Liver (tissue), 9 donors: ENCODE measurements around the gene HOXB9. TPM values are rescaled to one million over a fixed set of nuclear protein-coding genes. Genes with fewer than 3 reads are reported as not detected.

Experiments used
- DNase-seq: peaks from one replicate; pipeline ENCODE4 v3.0.0-alpha.2; 2017; ENCODE audit warnings: low spot score
- H3K27ac ChIP-seq, 2 donors: one replicate each; pipeline ENCODE4 v1.7.0; 2013; ENCODE audit warnings: inconsistent platforms in 2 of 2, low read length in 2 of 2, control low read depth in 1 of 2, low read depth in 1 of 2, mild to moderate bottlenecking in 1 of 2
- H3K27me3 ChIP-seq, 4 donors: one replicate each; pipeline versions ENCODE4 v1.6.1 to v1.7.0; 2013; ENCODE audit warnings: low read length in 3 of 4, inconsistent platforms in 1 of 4, mild to moderate bottlenecking in 1 of 4, moderate library complexity in 1 of 4; ENCODE audit not compliant: control insufficient read depth in 4 of 4, insufficient read depth in 4 of 4
- H3K36me3 ChIP-seq, 4 donors: one replicate each; pipeline versions ENCODE4 v1.6.1 to v1.7.0; 2013; ENCODE audit warnings: low read length in 3 of 4, mild to moderate bottlenecking in 3 of 4, low read depth in 1 of 4, moderate library complexity in 1 of 4; ENCODE audit not compliant: control insufficient read depth in 4 of 4, insufficient read depth in 3 of 4
- H3K4me1 ChIP-seq, 4 donors: one replicate each; pipeline versions ENCODE4 v1.6.1 to v1.7.0; 2013; ENCODE audit warnings: low read length in 3 of 4, mild to moderate bottlenecking in 3 of 4, moderate library complexity in 1 of 4; ENCODE audit not compliant: control insufficient read depth in 4 of 4, insufficient read depth in 4 of 4
- H3K4me3 ChIP-seq, 3 donors: one replicate each; pipeline versions ENCODE4 v1.6.1 to v1.7.0; 2013; ENCODE audit warnings: low read length in 3 of 3, control low read depth in 1 of 3, low read depth in 1 of 3, mild to moderate bottlenecking in 1 of 3
- H3K9ac ChIP-seq, 2 donors: one replicate each; pipeline ENCODE4 v1.7.0; 2013; ENCODE audit warnings: low read length in 2 of 2, mild to moderate bottlenecking in 2 of 2, moderate library complexity in 2 of 2, control low read depth in 1 of 2, low read depth in 1 of 2
- H3K9me3 ChIP-seq, 4 donors: one replicate each; pipeline versions ENCODE4 v1.6.1 to v1.7.0; 2013; ENCODE audit warnings: low read length in 3 of 4; ENCODE audit not compliant: control insufficient read depth in 4 of 4
- EGR1 ChIP-seq, 2 donors: IDR thresholded peaks; 2 replicates each; pipeline ENCODE4 v1.6.1; 2016 to 2018; ENCODE audit warnings: antibody characterized with exemption in 2 of 2, low read depth in 2 of 2
- FOXA2 ChIP-seq: IDR thresholded peaks from 2 replicates; pipeline ENCODE4 v1.6.1; 2016; ENCODE audit warnings: antibody characterized with exemption
- HNF4A ChIP-seq, 2 donors: conservative IDR thresholded peaks; 2 replicates each; pipeline ENCODE4 v1.6.1; 2016; ENCODE audit warnings: antibody characterized with exemption in 2 of 2, mild to moderate bottlenecking in 2 of 2
- JUND ChIP-seq, 2 donors: IDR thresholded peaks; 2 replicates each; pipeline ENCODE4 v1.6.1; 2016; ENCODE audit warnings: antibody characterized with exemption in 2 of 2
- RXRA ChIP-seq, 2 donors: IDR thresholded peaks; 2 replicates each; pipeline ENCODE4 v1.6.1; 2017 to 2018; ENCODE audit warnings: antibody characterized with exemption in 2 of 2, mild to moderate bottlenecking in 1 of 2
- SP1 ChIP-seq: IDR thresholded peaks from 2 replicates; pipeline ENCODE4 v1.6.1; 2018; ENCODE audit warnings: antibody characterized with exemption, mild to moderate bottlenecking
- TAF1 ChIP-seq: conservative IDR thresholded peaks from 2 replicates; pipeline ENCODE4 v1.6.1; 2016; ENCODE audit warnings: antibody characterized with exemption, mild to moderate bottlenecking
- WGBS: extraction: QIAGEN DNeasy Blood & Tissue Kit; methylation state at CpG from one replicate; pipeline ENCODE4 v1.1.7; 2013; 5-methylcytosine and 5-hydroxymethylcytosine counted together
- polyA plus RNA-seq, 2 donors: library from polyadenylated mRNA; stranded (reverse) in 1 of 2; unstranded in 1 of 2; fragments of 200-250 nt in 1 of 2; fragments of >200 nt in 1 of 2; fragmentation: Nextera tagmentation in 1 of 2; extraction: Ambion mirVana in 1 of 2; gene quantifications; one replicate each; pipeline versions ENCODE4 v1.2.1 to v1.2.3, GENCODE V29; 2013 to 2015
- total RNA-seq, 2 donors: library from RNA; depleted of rRNA; stranded (reverse); fragments of >200 nt; gene quantifications; one replicate each; pipeline ENCODE4 v1.2.3, GENCODE V29; 2014
- TF ChIP-seq, protein P1 (sequence below): fragments of 150-350 bp; IDR thresholded peaks from 2 replicates; pipeline ENCODE4 v1.5.1; 2017; ENCODE audit warnings: improper control_type of control experiment, low read depth, low read length; ENCODE audit not compliant: missing input control
- TF ChIP-seq, protein P2 (sequence below): IDR thresholded peaks from 2 replicates; pipeline ENCODE4 v1.6.1; 2016; ENCODE audit warnings: antibody characterized with exemption
- TF ChIP-seq, protein P3 (sequence below): IDR thresholded peaks from 2 replicates; pipeline ENCODE4 v1.6.1; 2016; ENCODE audit warnings: antibody characterized with exemption, mild to moderate bottlenecking
- donor health status: healthy.
- donor health status: healthy.
- donor health status: healthy.
- donor health status: healthy.
- donor health status: healthy.

Gene HOXB9
- total and polyA plus RNA-seq, 4 donors, result not detected

- H3K9me3 ChIP-seq, result no peaks in the 10 kb centered on the region
- H3K4me1 ChIP-seq, result peaks cover 8 to 10% (median 8%) of the 10 kb centered on the region in 4 donors
- DNase-seq, result no peak
- no peaks in the 10 kb centered on the region for H3K36me3 ChIP-seq
- H3K27ac ChIP-seq, result no peak overlapping the region
- WGBS, result 25% methylated on average over 15 of the region's 15 CpGs
- H3K9ac ChIP-seq, result no peak overlapping the region
- peaks cover 10 to 62% (median 36%) of the 10 kb centered on the region in 4 donors for H3K27me3 ChIP-seq
- TF ChIP-seq TAF1 (no peak), RXRA (IDR thresholded peaks at IDR 0.05) (no peak), JUND (IDR thresholded peaks at IDR 0.05) (no peak), SP1 (no peak), FOXA2 (no peak)
- TF ChIP-seq, protein P1, sequence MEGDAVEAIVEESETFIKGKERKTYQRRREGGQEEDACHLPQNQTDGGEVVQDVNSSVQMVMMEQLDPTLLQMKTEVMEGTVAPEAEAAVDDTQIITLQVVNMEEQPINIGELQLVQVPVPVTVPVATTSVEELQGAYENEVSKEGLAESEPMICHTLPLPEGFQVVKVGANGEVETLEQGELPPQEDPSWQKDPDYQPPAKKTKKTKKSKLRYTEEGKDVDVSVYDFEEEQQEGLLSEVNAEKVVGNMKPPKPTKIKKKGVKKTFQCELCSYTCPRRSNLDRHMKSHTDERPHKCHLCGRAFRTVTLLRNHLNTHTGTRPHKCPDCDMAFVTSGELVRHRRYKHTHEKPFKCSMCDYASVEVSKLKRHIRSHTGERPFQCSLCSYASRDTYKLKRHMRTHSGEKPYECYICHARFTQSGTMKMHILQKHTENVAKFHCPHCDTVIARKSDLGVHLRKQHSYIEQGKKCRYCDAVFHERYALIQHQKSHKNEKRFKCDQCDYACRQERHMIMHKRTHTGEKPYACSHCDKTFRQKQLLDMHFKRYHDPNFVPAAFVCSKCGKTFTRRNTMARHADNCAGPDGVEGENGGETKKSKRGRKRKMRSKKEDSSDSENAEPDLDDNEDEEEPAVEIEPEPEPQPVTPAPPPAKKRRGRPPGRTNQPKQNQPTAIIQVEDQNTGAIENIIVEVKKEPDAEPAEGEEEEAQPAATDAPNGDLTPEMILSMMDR, result no peak
- TF ChIP-seq, protein P2, sequence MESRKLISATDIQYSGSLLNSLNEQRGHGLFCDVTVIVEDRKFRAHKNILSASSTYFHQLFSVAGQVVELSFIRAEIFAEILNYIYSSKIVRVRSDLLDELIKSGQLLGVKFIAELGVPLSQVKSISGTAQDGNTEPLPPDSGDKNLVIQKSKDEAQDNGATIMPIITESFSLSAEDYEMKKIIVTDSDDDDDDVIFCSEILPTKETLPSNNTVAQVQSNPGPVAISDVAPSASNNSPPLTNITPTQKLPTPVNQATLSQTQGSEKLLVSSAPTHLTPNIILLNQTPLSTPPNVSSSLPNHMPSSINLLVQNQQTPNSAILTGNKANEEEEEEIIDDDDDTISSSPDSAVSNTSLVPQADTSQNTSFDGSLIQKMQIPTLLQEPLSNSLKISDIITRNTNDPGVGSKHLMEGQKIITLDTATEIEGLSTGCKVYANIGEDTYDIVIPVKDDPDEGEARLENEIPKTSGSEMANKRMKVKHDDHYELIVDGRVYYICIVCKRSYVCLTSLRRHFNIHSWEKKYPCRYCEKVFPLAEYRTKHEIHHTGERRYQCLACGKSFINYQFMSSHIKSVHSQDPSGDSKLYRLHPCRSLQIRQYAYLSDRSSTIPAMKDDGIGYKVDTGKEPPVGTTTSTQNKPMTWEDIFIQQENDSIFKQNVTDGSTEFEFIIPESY, result no peak
- H3K4me3 ChIP-seq, result no peak overlapping the region
Measured at GRCh38 chr17:48630009-48630924, 4.1 kb upstream of the HOXB9 start.

- H3K27me3 ChIP-seq, result peaks cover 7 to 53% (median 36%) of the 10 kb centered on the region in 4 donors
- DNase-seq, result no peak
- 16% methylated on average over 5 of the region's 5 CpGs for WGBS
- no peak overlapping the region for H3K4me3 ChIP-seq
- no peaks in the 10 kb centered on the region for H3K9me3 ChIP-seq
- no peak overlapping the region for H3K9ac ChIP-seq
- H3K27ac ChIP-seq, result no peak overlapping the region
- H3K4me1 ChIP-seq, result peaks cover 10 to 14% (median 13%) of the 10 kb centered on the region in 4 donors
- H3K36me3 ChIP-seq, result no peaks in the 10 kb centered on the region
- TF ChIP-seq HNF4A (conservative IDR thresholded peaks at IDR 0.05), result no peak
- TF ChIP-seq EGR1 (IDR thresholded peaks at IDR 0.05; ENCODE audit: low read depth in 2 of 2), result no peak
- TF ChIP-seq, protein P1, result no peak
- TF ChIP-seq, protein P3, sequence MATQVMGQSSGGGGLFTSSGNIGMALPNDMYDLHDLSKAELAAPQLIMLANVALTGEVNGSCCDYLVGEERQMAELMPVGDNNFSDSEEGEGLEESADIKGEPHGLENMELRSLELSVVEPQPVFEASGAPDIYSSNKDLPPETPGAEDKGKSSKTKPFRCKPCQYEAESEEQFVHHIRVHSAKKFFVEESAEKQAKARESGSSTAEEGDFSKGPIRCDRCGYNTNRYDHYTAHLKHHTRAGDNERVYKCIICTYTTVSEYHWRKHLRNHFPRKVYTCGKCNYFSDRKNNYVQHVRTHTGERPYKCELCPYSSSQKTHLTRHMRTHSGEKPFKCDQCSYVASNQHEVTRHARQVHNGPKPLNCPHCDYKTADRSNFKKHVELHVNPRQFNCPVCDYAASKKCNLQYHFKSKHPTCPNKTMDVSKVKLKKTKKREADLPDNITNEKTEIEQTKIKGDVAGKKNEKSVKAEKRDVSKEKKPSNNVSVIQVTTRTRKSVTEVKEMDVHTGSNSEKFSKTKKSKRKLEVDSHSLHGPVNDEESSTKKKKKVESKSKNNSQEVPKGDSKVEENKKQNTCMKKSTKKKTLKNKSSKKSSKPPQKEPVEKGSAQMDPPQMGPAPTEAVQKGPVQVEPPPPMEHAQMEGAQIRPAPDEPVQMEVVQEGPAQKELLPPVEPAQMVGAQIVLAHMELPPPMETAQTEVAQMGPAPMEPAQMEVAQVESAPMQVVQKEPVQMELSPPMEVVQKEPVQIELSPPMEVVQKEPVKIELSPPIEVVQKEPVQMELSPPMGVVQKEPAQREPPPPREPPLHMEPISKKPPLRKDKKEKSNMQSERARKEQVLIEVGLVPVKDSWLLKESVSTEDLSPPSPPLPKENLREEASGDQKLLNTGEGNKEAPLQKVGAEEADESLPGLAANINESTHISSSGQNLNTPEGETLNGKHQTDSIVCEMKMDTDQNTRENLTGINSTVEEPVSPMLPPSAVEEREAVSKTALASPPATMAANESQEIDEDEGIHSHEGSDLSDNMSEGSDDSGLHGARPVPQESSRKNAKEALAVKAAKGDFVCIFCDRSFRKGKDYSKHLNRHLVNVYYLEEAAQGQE, result no peak
Measured at GRCh38 chr17:48629411-48629759, 3.2 kb upstream of the HOXB9 start.
